Measurements from ENCODE around the gene PDZD2.

DNA sequence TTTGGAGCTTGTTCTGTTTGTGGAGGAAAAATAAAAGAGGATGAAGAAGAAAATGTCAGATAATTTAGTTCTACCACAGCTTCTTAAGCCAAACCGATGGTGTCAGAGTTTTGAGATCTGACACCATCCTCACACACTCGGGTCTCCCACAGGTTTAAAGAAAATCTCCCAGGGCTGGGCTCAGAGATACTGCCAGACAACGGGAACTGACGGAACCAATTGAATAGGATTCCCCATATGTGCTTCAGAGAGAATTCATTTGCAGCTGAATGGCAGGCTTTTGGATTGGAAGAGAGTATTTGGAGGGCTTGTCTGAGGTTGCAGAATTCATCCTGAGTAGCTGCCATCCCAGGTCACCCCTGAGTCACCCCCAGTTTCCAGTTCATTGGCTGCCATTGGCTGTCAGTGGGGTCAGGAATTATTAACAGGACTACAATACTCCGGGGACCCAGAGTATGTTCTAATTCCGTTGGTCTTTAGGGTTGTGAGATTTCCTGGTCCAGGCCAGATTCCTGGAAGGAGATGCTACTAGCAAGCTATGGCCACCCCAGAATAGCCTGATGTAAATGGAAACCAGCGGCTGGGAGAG lies 131.3 kb downstream of the PDZD2 start:
- TF ChIP-seq, protein P1, sequence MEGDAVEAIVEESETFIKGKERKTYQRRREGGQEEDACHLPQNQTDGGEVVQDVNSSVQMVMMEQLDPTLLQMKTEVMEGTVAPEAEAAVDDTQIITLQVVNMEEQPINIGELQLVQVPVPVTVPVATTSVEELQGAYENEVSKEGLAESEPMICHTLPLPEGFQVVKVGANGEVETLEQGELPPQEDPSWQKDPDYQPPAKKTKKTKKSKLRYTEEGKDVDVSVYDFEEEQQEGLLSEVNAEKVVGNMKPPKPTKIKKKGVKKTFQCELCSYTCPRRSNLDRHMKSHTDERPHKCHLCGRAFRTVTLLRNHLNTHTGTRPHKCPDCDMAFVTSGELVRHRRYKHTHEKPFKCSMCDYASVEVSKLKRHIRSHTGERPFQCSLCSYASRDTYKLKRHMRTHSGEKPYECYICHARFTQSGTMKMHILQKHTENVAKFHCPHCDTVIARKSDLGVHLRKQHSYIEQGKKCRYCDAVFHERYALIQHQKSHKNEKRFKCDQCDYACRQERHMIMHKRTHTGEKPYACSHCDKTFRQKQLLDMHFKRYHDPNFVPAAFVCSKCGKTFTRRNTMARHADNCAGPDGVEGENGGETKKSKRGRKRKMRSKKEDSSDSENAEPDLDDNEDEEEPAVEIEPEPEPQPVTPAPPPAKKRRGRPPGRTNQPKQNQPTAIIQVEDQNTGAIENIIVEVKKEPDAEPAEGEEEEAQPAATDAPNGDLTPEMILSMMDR (IDR thresholded peaks at IDR 0.05), result no peak
- TF ChIP-seq POLR2AphosphoS5 (IDR thresholded peaks at IDR 0.05; ENCODE audit: insufficient read depth in 1 of 2, low read depth in 1 of 2) (no peak), POLR2A (IDR thresholded peaks at IDR 0.05) (no peak)

All from vagina (tissue), 2 donors.